Measurements from ENCODE around the gene LIMK2. TPM values are rescaled to one million over a fixed set of nuclear protein-coding genes. Genes with fewer than 3 reads are reported as not detected.

The LIMK2 gene
- total RNA-seq, 1 experiment from 2014 or later, result 42.8 TPM

- CTCF ChIA-PET, result interaction anchor here (1.4 to 3.0 kb wide), 2 partner anchors 16 to 25 kb away, joined by 5 to 22 read pairs; no protein-coding TSS in a partner anchor
- Mint-ChIP-seq H3K27me3 (ENCODE audit: low read depth) (peaks cover 25% of the 10 kb centered on the region), H3K4me3 (no peak overlapping the region), H3K36me3 (no peaks in the 10 kb centered on the region), H3K9me3 (no peaks in the 10 kb centered on the region), H3K27ac (no peak overlapping the region), H3K4me1 (peaks cover 32% of the 10 kb centered on the region)
- POLR2A ChIA-PET, result no interaction called here
- TF ChIP-seq MAX (CRISPR knock-in tag; IDR thresholded peaks at IDR 0.05) (no peak), ARID4B (CRISPR knock-in tag; IDR thresholded peaks at IDR 0.05; ENCODE audit: borderline replicate concordance) (no peak)
- DNase-seq (ENCODE audit: low spot score) (no peak), ATAC-seq (no peak)
These were observed 76.6 kb downstream of the LIMK2 start for GRCh38 chr22:31288496-31289240.

- H3K4me3 Mint-ChIP-seq, result no peak overlapping the region
These were observed 77.2 kb downstream of the LIMK2 start for GRCh38 chr22:31289344-31289743.

More at GRCh38 chr22:31289344-31289743, 77.2 kb downstream of the LIMK2 start:
- no peak overlapping the region for H3K27ac Mint-ChIP-seq
- TF ChIP-seq STAT6 (CRISPR knock-in tag; conservative IDR thresholded peaks at IDR 0.05; ENCODE audit: low read depth) (no peak), SOX15 (CRISPR knock-in tag; IDR thresholded peaks at IDR 0.05) (no peak), NR2C2 (CRISPR knock-in tag; IDR thresholded peaks at IDR 0.05) (no peak), RORB (CRISPR knock-in tag; IDR thresholded peaks at IDR 0.05) (no peak), CREB1 (CRISPR knock-in tag; IDR thresholded peaks at IDR 0.05) (no peak), JUN (CRISPR knock-in tag; IDR thresholded peaks at IDR 0.05) (no peak), ZNF219 (CRISPR knock-in tag; IDR thresholded peaks at IDR 0.05; ENCODE audit: borderline replicate concordance) (no peak), TP53 (CRISPR knock-in tag; IDR thresholded peaks at IDR 0.05) (no peak)
- TF ChIP-seq, protein P1, sequence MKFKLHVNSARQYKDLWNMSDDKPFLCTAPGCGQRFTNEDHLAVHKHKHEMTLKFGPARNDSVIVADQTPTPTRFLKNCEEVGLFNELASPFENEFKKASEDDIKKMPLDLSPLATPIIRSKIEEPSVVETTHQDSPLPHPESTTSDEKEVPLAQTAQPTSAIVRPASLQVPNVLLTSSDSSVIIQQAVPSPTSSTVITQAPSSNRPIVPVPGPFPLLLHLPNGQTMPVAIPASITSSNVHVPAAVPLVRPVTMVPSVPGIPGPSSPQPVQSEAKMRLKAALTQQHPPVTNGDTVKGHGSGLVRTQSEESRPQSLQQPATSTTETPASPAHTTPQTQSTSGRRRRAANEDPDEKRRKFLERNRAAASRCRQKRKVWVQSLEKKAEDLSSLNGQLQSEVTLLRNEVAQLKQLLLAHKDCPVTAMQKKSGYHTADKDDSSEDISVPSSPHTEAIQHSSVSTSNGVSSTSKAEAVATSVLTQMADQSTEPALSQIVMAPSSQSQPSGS (CRISPR knock-in tag; IDR thresholded peaks at IDR 0.05; ENCODE audit: borderline replicate concordance, low read depth), result no peak
- H3K27me3 Mint-ChIP-seq (ENCODE audit: low read depth), result peaks cover 25% of the 10 kb centered on the region
- CTCF ChIA-PET, result interaction anchor here (1.4 to 3.0 kb wide), 2 partner anchors 17 to 24 kb away, joined by 5 to 22 read pairs; no protein-coding TSS in a partner anchor
- peaks cover 32% of the 10 kb centered on the region for H3K4me1 Mint-ChIP-seq
- no peaks in the 10 kb centered on the region for H3K9me3 Mint-ChIP-seq
- ATAC-seq, result no peak
- POLR2A ChIA-PET, result no interaction called here
- no peaks in the 10 kb centered on the region for H3K36me3 Mint-ChIP-seq
- DNase-seq (ENCODE audit: low spot score), result no peak
